ENCODE measurements around the gene PMPCA.
"Not testable (repeated sequence)": the region's sequence is repeated elsewhere in the genome, so short reads cannot be mapped to it uniquely, and the experiment has no call there.

Gene PMPCA

GRCh38 chr9:136412962-136413361 lies 2.5 kb downstream of the PMPCA start:
- DNase-seq (ENCODE audit: low read depth): no peak

GRCh38 chr9:136416427-136416826 lies 6.0 kb downstream of the PMPCA start:
- DNase-seq (ENCODE audit: low read depth): no peak

- DNase-seq (ENCODE audit: low read depth): no peak
Measured at GRCh38 chr9:136416914-136417313, 6.5 kb downstream of the PMPCA start.

GRCh38 chr9:136418182-136419091 lies 8.0 kb downstream of the PMPCA start:
- no peak for DNase-seq (ENCODE audit: low read depth)

- DNase-seq (ENCODE audit: low read depth): no peak
Measured at GRCh38 chr9:136419092-136419420, 8.6 kb downstream of the PMPCA start.

- no peak for DNase-seq (ENCODE audit: low read depth)
Measured at GRCh38 chr9:136421791-136422190, 11.3 kb downstream of the PMPCA start.

- DNase-seq (ENCODE audit: low read depth): no peak
Measured at GRCh38 chr9:136422876-136423275, 12.4 kb downstream of the PMPCA start.

- DNase-seq (ENCODE audit: low read depth): no peak
Measured at GRCh38 chr9:136423432-136424146, 13.1 kb downstream of the PMPCA start.

GRCh38 chr9:136424750-136425362 lies 14.4 kb downstream of the PMPCA start:
- no peak for DNase-seq (ENCODE audit: low read depth)

GRCh38 chr9:136425367-136425766 lies 14.9 kb downstream of the PMPCA start:
- not testable (repeated sequence) for DNase-seq (ENCODE audit: low read depth)

GRCh38 chr9:136426787-136427186 lies 16.3 kb downstream of the PMPCA start:
- DNase-seq (ENCODE audit: low read depth): no peak

- DNase-seq (ENCODE audit: low read depth): no peak
Measured at GRCh38 chr9:136429075-136429628, 18.7 kb downstream of the PMPCA start.

GRCh38 chr9:136429683-136430491 lies 19.4 kb downstream of the PMPCA start:
- no peak for DNase-seq (ENCODE audit: low read depth)

- DNase-seq (ENCODE audit: low read depth): no peak
Measured at GRCh38 chr9:136430588-136431234, 20.3 kb downstream of the PMPCA start.

- no peak for DNase-seq (ENCODE audit: low read depth)
Measured at GRCh38 chr9:136431782-136432350, 21.4 kb downstream of the PMPCA start.

- DNase-seq (ENCODE audit: low read depth): no peak
Measured at GRCh38 chr9:136432591-136432990, 22.1 kb downstream of the PMPCA start.

GRCh38 chr9:136433043-136433715 lies 22.7 kb downstream of the PMPCA start:
- DNase-seq (ENCODE audit: low read depth): no peak

GRCh38 chr9:136433849-136434579 lies 23.6 kb downstream of the PMPCA start:
- DNase-seq (ENCODE audit: low read depth): no peak

GRCh38 chr9:136434580-136435169 lies 24.2 kb downstream of the PMPCA start:
- no peak for DNase-seq (ENCODE audit: low read depth)
